ENCODE measurements around the gene FNDC10. TPM values are rescaled to one million over a fixed set of nuclear protein-coding genes. Genes with fewer than 3 reads are reported as not detected.

The FNDC10 gene
- total RNA-seq, 2 experiments from 2014 or later, result 2.8 to 3.6 TPM

GRCh38 chr1:1599030-1599934, 653 bp downstream of the FNDC10 start:
- Mint-ChIP-seq H3K4me3 (peak overlapping the region; percentile 67), H3K36me3 (ENCODE audit: low read depth) (no peaks in the 10 kb centered on the region), H3K4me1 (ENCODE audit: low read depth) (peaks cover 11% of the 10 kb centered on the region), H3K27ac (no peak overlapping the region), H3K27me3 (peaks cover 10% of the 10 kb centered on the region), H3K9me3 (no peaks in the 10 kb centered on the region)
- ChIA-PET POLR2A (interaction anchor here (0.7 kb wide), 1 partner anchor 79 kb away, joined by 3 read pairs; no protein-coding TSS in a partner anchor), CTCF (interaction anchor here (1.1 kb wide), 1 partner anchor 30 kb away, joined by 3 read pairs; no protein-coding TSS in a partner anchor)
- ATAC-seq (peak; percentile 46), DNase-seq (peak; percentile 49)
- intact Hi-C loops (cut with micrococcal nuclease), result no loop called here
- peak; percentile 20 for TF ChIP-seq CTCF (IDR thresholded peaks at IDR 0.05)

GRCh38 chr1:1598720-1599029, 1.3 kb downstream of the FNDC10 start:
- peaks cover 10% of the 10 kb centered on the region for H3K27me3 Mint-ChIP-seq
- no peaks in the 10 kb centered on the region for H3K9me3 Mint-ChIP-seq
- peaks cover 11% of the 10 kb centered on the region for H3K4me1 Mint-ChIP-seq (ENCODE audit: low read depth)
- intact Hi-C loops (cut with micrococcal nuclease), result no loop called here
- POLR2A ChIA-PET, result interaction anchor here (0.7 to 0.9 kb wide), 2 partner anchors 9 to 80 kb away, joined by 3 to 4 read pairs; no protein-coding TSS in a partner anchor
- CTCF ChIA-PET, result interaction anchor here (1.1 to 1.5 kb wide), 2 partner anchors 29 to 30 kb away, joined by 3 to 4 read pairs; no protein-coding TSS in a partner anchor
- DNase-seq (no peak), ATAC-seq (no peak)
- no peaks in the 10 kb centered on the region for H3K36me3 Mint-ChIP-seq (ENCODE audit: low read depth)
- H3K27ac Mint-ChIP-seq, result no peak overlapping the region
- H3K4me3 Mint-ChIP-seq, result peak overlapping the region; percentile 67
- TF ChIP-seq CTCF (IDR thresholded peaks at IDR 0.05), result no peak

- peaks cover 11% of the 10 kb centered on the region for H3K4me1 Mint-ChIP-seq (ENCODE audit: low read depth)
- ChIA-PET POLR2A (interaction anchor here (0.7 to 1.4 kb wide), 3 partner anchors 9 to 80 kb away, joined by 3 to 4 read pairs (median 4); no protein-coding TSS in a partner anchor), CTCF (interaction anchor here (1.1 to 1.5 kb wide), 2 partner anchors 29 to 31 kb away, joined by 3 to 4 read pairs; no protein-coding TSS in a partner anchor)
- H3K36me3 Mint-ChIP-seq (ENCODE audit: low read depth), result no peaks in the 10 kb centered on the region
- no peaks in the 10 kb centered on the region for H3K9me3 Mint-ChIP-seq
- H3K4me3 Mint-ChIP-seq, result peak overlapping the region; percentile 67
- peaks cover 10% of the 10 kb centered on the region for H3K27me3 Mint-ChIP-seq
- intact Hi-C loops (cut with micrococcal nuclease), result no loop called here
- ATAC-seq, result no peak
- no peak for TF ChIP-seq CTCF (IDR thresholded peaks at IDR 0.05)
- no peak overlapping the region for H3K27ac Mint-ChIP-seq
- DNase-seq, result no peak
Observed at GRCh38 chr1:1598051-1598719, 1.8 kb downstream of the FNDC10 start.

- peaks cover 10% of the 10 kb centered on the region for H3K27me3 Mint-ChIP-seq
- POLR2A ChIA-PET, result interaction anchor here (0.9 to 1.4 kb wide), 4 partner anchors 13 to 297 kb away, joined by 3 to 4 read pairs (median 4); no protein-coding TSS in a partner anchor
- H3K4me3 Mint-ChIP-seq, result no peak overlapping the region
- no peaks in the 10 kb centered on the region for H3K9me3 Mint-ChIP-seq
- peak; percentile 33 for TF ChIP-seq CTCF (IDR thresholded peaks at IDR 0.05)
- DNase-seq (peak; percentile 52), ATAC-seq (peak; percentile 53)
- CTCF ChIA-PET, result interaction anchor here (0.6 to 1.5 kb wide), 3 partner anchors 21 to 81 kb away, joined by 4 read pairs; no protein-coding TSS in a partner anchor
- H3K36me3 Mint-ChIP-seq (ENCODE audit: low read depth), result no peaks in the 10 kb centered on the region
- peaks cover 11% of the 10 kb centered on the region for H3K4me1 Mint-ChIP-seq (ENCODE audit: low read depth)
- intact Hi-C loops (cut with micrococcal nuclease), result no loop called here
- H3K27ac Mint-ChIP-seq, result no peak overlapping the region
Observed at GRCh38 chr1:1597275-1597930, 2.5 kb downstream of the FNDC10 start.
